Testis (tissue), 3 donors: ENCODE results near the gene HIRA. TPM values are rescaled to one million over a fixed set of nuclear protein-coding genes. Genes with fewer than 3 reads are reported as not detected.

Experiments used
- DNase-seq: peaks from one replicate; pipeline ENCODE4 v3.0.0-alpha.2; 2019
- H3K27ac ChIP-seq, 2 donors: fragments of 200-600 bp; sonication (generic); one replicate each; pipeline ENCODE4 v1.5.1; 2019
- H3K27me3 ChIP-seq: fragments of 200-600 bp; sonication (generic); one replicate; pipeline ENCODE4 v1.5.1; 2019
- H3K36me3 ChIP-seq: fragments of 200-600 bp; sonication (generic); one replicate; pipeline ENCODE4 v1.5.1; 2017; ENCODE audit warnings: low read depth; ENCODE audit errors: missing control alignments
- H3K4me1 ChIP-seq: fragments of 200-600 bp; sonication (generic); one replicate; pipeline ENCODE4 v1.5.1; 2019
- H3K4me3 ChIP-seq, 2 donors: fragments of 200-600 bp; sonication (generic); one replicate each; pipeline ENCODE4 v1.5.1; 2017 to 2019
- H3K9me3 ChIP-seq: fragments of 200-600 bp; sonication (generic); one replicate; pipeline ENCODE4 v1.5.1; 2017
- CTCF ChIP-seq, 3 experiments: fragments of 450-650 bp in 2 of 3; fragments of 200-600 bp in 1 of 3; sonication (generic) in 1 of 3; IDR thresholded peaks; one replicate each; pipeline ENCODE4 v1.5.1; 2016 to 2019; ENCODE audit warnings: antibody characterized with exemption in 3 of 3, mild to moderate bottlenecking in 2 of 3, moderate library complexity in 1 of 3
- POLR2A ChIP-seq: fragments of 450-650 bp; IDR thresholded peaks from one replicate; pipeline ENCODE4 v1.6.1; 2017; ENCODE audit warnings: antibody characterized with exemption, mild to moderate bottlenecking, moderate library complexity
- WGBS, 2 donors: methylation state at CpG; one replicate each; pipeline ENCODE4 v1.1.5; 2018; 5-methylcytosine and 5-hydroxymethylcytosine counted together
- intact Hi-C: fragments of 100-400 bp; cut with DNase I; formaldehyde crosslinking; loops from one replicate; pipeline ENCODE4 v1.15.1; 2023; ENCODE audit warnings: low total_unique reads
- polyA plus RNA-seq: library from polyadenylated mRNA; stranded (reverse); fragments of 350-450 nt; fragmentation: Illumina TruSeq; extraction: RNeasy Lipid Tissue Mini Kit (QIAGEN cat#74804); gene quantifications from one replicate; pipeline ENCODE4 v1.2.3, GENCODE V29; 2014; ENCODE audit warnings: low read depth, low replicate concordance; ENCODE audit not compliant: insufficient read depth
- total RNA-seq, 2 donors: library from RNA; depleted of rRNA; stranded (reverse); fragments of >200 nt; gene quantifications; one replicate each; pipeline ENCODE4 v1.2.3, GENCODE V29; 2016

HIRA gene
- total and polyA plus RNA-seq, 3 donors from 2014 or later: 17.7 to 25.7 (median 21.8) TPM

DNA sequence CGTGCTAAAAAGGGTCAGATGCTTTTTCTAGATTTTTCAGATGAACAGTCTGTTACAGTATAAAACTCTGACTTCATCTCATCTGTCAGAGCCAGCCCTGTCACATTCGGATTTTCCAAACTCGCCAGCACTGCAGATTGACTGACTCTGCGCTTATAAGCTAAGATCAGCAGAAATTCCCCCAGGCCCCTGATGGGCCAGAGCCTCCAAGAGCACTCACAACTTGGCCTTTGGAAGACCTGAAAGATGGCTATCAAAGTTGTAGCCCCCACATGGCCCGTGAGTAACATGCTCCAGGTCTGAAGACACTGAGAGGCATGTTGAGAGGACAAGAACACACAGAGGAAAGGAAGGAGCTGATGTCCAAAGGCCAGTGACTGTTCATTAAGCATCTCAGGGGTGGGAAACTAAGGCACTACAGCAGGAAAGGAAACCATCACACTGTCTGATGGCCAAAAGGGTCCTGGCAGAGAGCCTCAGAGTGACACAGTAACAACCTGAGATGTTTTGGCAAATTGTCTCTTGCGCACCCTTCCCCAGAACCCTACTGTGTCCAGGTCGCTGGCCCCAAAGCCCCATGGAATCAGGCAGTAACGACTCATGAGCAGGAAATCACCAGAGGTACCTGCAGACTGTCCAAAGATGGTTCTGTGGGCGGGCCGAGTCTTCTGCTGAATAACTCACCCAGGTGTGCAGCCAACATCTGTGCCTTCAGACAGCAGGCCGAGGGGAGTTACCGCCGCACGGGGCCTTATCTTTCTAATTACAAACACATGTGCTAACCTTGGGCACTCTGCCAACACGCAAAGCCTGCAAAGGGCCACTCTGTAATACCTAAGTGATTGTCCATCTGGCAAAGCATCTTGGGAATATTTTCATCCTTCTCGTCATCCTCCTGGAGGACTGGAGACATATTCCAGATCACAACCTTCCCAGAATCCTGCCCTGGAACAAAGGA lies 23.6 kb downstream of the HIRA start:
- DNase-seq: no peak
- TF ChIP-seq POLR2A: no peak
- TF ChIP-seq CTCF (IDR thresholded peaks at IDR 0.05): no peak
- Histone ChIP-seq H3K9me3 (no peaks in the 10 kb centered on the region), H3K4me1 (no peaks in the 10 kb centered on the region), H3K36me3 (no peaks in the 10 kb centered on the region), H3K4me3 (no peak overlapping the region), H3K27ac (no peak overlapping the region), H3K27me3 (no peaks in the 10 kb centered on the region)
- intact Hi-C loops: no loop called here
- WGBS, 2 donors: 65 to 74% methylated on average over 15 to 16 of the region's 16 CpGs

DNA sequence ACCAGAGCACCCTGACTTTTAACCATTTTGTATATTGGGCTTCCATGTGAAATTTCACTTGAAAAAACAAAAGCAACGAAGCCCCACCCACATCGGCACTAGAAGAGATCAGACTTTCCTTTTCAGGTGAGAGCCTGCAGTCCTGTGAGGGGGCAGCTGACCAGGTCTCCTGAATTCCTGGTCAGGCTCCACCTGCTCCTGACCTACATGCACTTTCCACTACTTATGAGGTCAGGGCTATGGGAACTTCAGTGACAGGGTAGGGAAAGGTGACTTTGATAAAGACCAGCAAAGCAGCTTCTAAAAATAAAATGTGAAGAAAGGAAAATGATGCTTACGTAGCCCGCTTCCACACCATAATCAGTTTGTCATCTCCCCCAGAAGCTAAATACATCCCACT lies 24.7 kb downstream of the HIRA start:
- no peak for TF ChIP-seq POLR2A
- no peak for TF ChIP-seq CTCF (IDR thresholded peaks at IDR 0.05)
- H3K36me3 ChIP-seq: no peaks in the 10 kb centered on the region
- H3K4me3 ChIP-seq: no peak overlapping the region
- no peaks in the 10 kb centered on the region for H3K27me3 ChIP-seq
- intact Hi-C loops: no loop called here
- no peaks in the 10 kb centered on the region for H3K4me1 ChIP-seq
- 95 to 98% methylated on average over 4 of the region's 4 CpGs for WGBS, 2 donors
- H3K9me3 ChIP-seq: no peaks in the 10 kb centered on the region
- no peak for DNase-seq
- no peak overlapping the region for H3K27ac ChIP-seq

- Histone ChIP-seq H3K9me3 (no peaks in the 10 kb centered on the region), H3K36me3 (no peaks in the 10 kb centered on the region), H3K27ac (no peak overlapping the region), H3K4me1 (no peaks in the 10 kb centered on the region), H3K27me3 (no peaks in the 10 kb centered on the region), H3K4me3 (no peak overlapping the region)
- DNase-seq: no peak
- WGBS, 2 donors: 77 to 81% methylated on average over 3 of the region's 3 CpGs
- TF ChIP-seq POLR2A: no peak
- TF ChIP-seq CTCF (IDR thresholded peaks at IDR 0.05): no peak
- intact Hi-C loops: no loop called here
These were observed 25.2 kb downstream of the HIRA start for GRCh38 chr22:19406281-19406811.

DNA sequence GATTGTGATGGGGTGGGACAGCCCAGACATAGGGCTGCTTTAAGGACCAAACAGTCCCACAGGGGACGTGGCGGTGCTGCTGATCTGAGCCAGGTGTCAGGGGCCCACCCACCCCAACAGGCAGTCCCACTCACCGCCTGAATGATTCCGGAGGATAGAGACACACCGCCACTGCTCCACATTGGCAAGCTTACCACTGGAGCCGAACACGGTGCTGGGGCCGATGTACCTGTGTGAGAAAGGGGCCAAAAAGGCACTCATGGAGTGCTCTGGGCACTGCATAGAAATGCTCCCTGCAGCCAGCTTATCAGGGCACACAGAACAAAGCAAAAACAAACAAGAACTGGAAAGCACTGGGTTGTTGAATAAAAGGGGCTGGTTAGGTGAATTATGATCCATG lies 25.9 kb downstream of the HIRA start:
- DNase-seq: no peak
- no peak overlapping the region for H3K27ac ChIP-seq
- no peaks in the 10 kb centered on the region for H3K27me3 ChIP-seq
- H3K9me3 ChIP-seq: no peaks in the 10 kb centered on the region
- intact Hi-C loops: no loop called here
- H3K36me3 ChIP-seq: no peaks in the 10 kb centered on the region
- no peak overlapping the region for H3K4me3 ChIP-seq
- 93 to 96% methylated on average over 8 of the region's 8 CpGs for WGBS, 2 donors
- no peaks in the 10 kb centered on the region for H3K4me1 ChIP-seq
- TF ChIP-seq POLR2A: no peak
- no peak for TF ChIP-seq CTCF (IDR thresholded peaks at IDR 0.05)
